ENCODE data around the gene KANTR. TPM values are rescaled to one million over a fixed set of nuclear protein-coding genes. Genes with fewer than 3 reads are reported as not detected.

The KANTR gene
- total RNA-seq, result 5.1 and 6.8 TPM in 2 replicates

GRCh38 chrX:53093748-53094581 is at the start of gene KANTR:
TSS of gene KANTR (plus strand) at chrX:53094142. CDS start at chrX:53124273, 30,131 bp downstream.

GRCh38 chrX:53048169-53049126 is 45.5 kb upstream of the KANTR start, which contains the start of gene GPR173:
TSS of gene GPR173 (plus strand) at chrX:53048789. CDS start at chrX:53076622, 27,833 bp downstream.

GRCh38 chrX:53081925-53082772 is 11.8 kb upstream of the KANTR start, which contains the start of gene TSPYL2:
TSS of gene TSPYL2 (plus strand) at chrX:53082367. CDS start at chrX:53082499, 132 bp downstream.

Other genes with a start within 250 kb of the KANTR start
- gene XAGE3, start 226.1 kb upstream of the KANTR start, total RNA-seq, result not detected in 2 replicates
- 4.6 and 5.7 TPM in 2 replicates for gene FAM156B, start 196.8 kb upstream of the KANTR start, total RNA-seq
- 7.0 and 7.2 TPM in 2 replicates for gene FAM156A, start 135.6 kb upstream of the KANTR start, total RNA-seq
- 1.1 and 1.5 TPM in 2 replicates for gene GPR173, start 45.4 kb upstream of the KANTR start, total RNA-seq
- 9.0 and 14.0 TPM in 2 replicates for gene TSPYL2, start 11.8 kb upstream of the KANTR start, total RNA-seq
- gene KDM5C, start 131.1 kb downstream of the KANTR start, total RNA-seq, result 56.0 and 125 TPM in 2 replicates
- gene IQSEC2, start 187.4 kb downstream of the KANTR start, total RNA-seq, result 0.22 and 0.34 TPM in 2 replicates